Type B pancreatic cell (in vitro differentiated cells): Measurements from ENCODE around the gene HIKESHI. TPM values are rescaled to one million over a fixed set of nuclear protein-coding genes. Genes with fewer than 3 reads are reported as not detected.

Source experiments
- DNase-seq: peaks from one replicate; pipeline ENCODE4 v3.0.0; 2021; ENCODE audit warnings: mixed read lengths; ENCODE audit not compliant: unreplicated experiment; ENCODE audit errors: extremely low spot score
- H3K27ac Mint-ChIP-seq: 2 replicates; pipeline ENCODE4 v1.8.0; 2021; ENCODE audit warnings: mild to moderate bottlenecking, mixed read lengths
- H3K27me3 Mint-ChIP-seq: 2 replicates; pipeline ENCODE4 v1.8.0; 2021; ENCODE audit warnings: mixed read lengths
- H3K36me3 Mint-ChIP-seq: 2 replicates; pipeline ENCODE4 v1.8.0; 2021; ENCODE audit warnings: mixed read lengths
- H3K4me1 Mint-ChIP-seq: one replicate; pipeline ENCODE4 v1.8.0; 2021; ENCODE audit warnings: mixed read lengths; ENCODE audit not compliant: unreplicated experiment
- H3K4me3 Mint-ChIP-seq: 2 replicates; pipeline ENCODE4 v1.8.0; 2021; ENCODE audit warnings: mild to moderate bottlenecking, mixed read lengths
- H3K9me3 Mint-ChIP-seq: 2 replicates; pipeline ENCODE4 v1.8.0; 2021; ENCODE audit warnings: mixed read lengths
- CTCF ChIP-seq: fragments of 200-600 bp; sonication (generic); conservative IDR thresholded peaks from 2 replicates; pipeline ENCODE4 v1.5.0; 2021; ENCODE audit warnings: antibody characterized with exemption, mild to moderate bottlenecking
- total RNA-seq: library from RNA; stranded (reverse); gene quantifications from 2 replicates; pipeline ENCODE4 v1.2.1, GENCODE V29; 2021; ENCODE audit warnings: low replicate concordance

HIKESHI gene
- total RNA-seq, 1 donor from 2014 or later, result 40.4 TPM

DNA sequence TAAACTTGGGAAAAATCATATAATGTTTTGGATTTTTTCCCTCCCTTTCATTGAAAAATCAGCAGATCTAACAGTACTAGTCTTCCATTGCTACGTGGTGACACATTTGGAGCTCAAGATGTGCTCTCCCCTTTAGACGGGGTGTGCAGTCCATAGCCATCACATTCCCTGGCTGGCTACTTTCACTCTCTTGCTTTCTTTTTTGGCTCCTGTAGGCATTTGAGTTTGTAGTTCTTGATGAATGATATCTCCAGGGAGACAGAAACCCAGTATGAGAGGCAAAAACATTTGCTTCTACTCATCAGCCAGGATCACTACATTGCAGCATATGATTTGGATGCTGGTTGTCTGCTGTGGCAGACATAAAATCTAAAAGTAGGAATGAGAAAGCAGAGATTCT lies 84.7 kb downstream of the HIKESHI start:
- Mint-ChIP-seq H3K27me3 (no peaks in the 10 kb centered on the region), H3K36me3 (no peaks in the 10 kb centered on the region), H3K4me3 (no peak overlapping the region), H3K27ac (no peak overlapping the region), H3K4me1 (peaks cover 11% of the 10 kb centered on the region), H3K9me3 (no peaks in the 10 kb centered on the region)
- DNase-seq, result no peak
- TF ChIP-seq CTCF, result no peak

GRCh38 chr11:86388198-86388597 lies 86.2 kb downstream of the HIKESHI start:
- Mint-ChIP-seq H3K9me3 (no peaks in the 10 kb centered on the region), H3K27me3 (no peaks in the 10 kb centered on the region), H3K27ac (no peak overlapping the region), H3K4me3 (no peak overlapping the region), H3K4me1 (peaks cover 11% of the 10 kb centered on the region), H3K36me3 (no peaks in the 10 kb centered on the region)
- TF ChIP-seq CTCF, result no peak
- DNase-seq, result no peak

- Mint-ChIP-seq H3K27me3 (no peaks in the 10 kb centered on the region), H3K27ac (no peak overlapping the region), H3K4me3 (no peak overlapping the region), H3K4me1 (peaks cover 16% of the 10 kb centered on the region), H3K9me3 (no peaks in the 10 kb centered on the region), H3K36me3 (no peaks in the 10 kb centered on the region)
- no peak for DNase-seq
- no peak for TF ChIP-seq CTCF
Observed at GRCh38 chr11:86390487-86390886, 88.4 kb downstream of the HIKESHI start.

DNA sequence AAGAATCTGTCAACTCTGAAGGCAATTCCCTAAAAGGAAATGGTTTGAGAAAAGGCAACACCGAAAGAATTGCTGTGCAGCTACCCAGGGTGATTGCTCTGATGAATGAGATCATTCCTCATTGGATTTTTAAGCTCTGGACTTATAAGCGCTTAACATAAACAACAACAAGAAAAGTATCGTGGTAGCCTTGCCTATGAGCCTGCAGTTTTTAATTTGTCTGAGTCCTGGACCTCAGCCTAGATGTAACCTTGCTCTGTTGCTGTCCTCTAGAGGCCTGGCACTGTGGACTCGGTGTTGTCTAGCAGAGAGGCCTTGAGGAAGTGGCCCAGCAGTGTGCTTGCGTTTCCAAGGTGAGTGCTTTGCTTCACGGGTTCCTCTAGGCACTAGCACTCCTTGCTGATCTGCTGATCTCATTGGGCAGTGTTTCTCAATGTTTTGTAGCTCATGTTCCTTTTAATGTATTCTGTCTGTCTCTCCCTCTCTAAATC lies 93.1 kb downstream of the HIKESHI start:
- Mint-ChIP-seq H3K27me3 (no peaks in the 10 kb centered on the region), H3K36me3 (no peaks in the 10 kb centered on the region), H3K4me1 (peaks cover 8% of the 10 kb centered on the region), H3K9me3 (no peaks in the 10 kb centered on the region), H3K27ac (peak overlapping the region; percentile 86), H3K4me3 (no peak overlapping the region)
- TF ChIP-seq CTCF, result no peak
- DNase-seq, result no peak

Other genes with a start within 250 kb of the HIKESHI start
- gene PICALM, start 233.2 kb upstream of the HIKESHI start, total RNA-seq, result 137 and 149 TPM in 2 replicates
- 35.3 and 44.7 TPM in 2 replicates for gene EED, start 57.5 kb upstream of the HIKESHI start, total RNA-seq
- 0.79 and 3.2 TPM in 2 replicates for gene CCDC81, start 72.6 kb downstream of the HIKESHI start, total RNA-seq